Umbilical cord (tissue), 2 donors: Measurements from ENCODE around the gene INPP4A. TPM values are rescaled to one million over a fixed set of nuclear protein-coding genes. Genes with fewer than 3 reads are reported as not detected.

ENCODE experiments used
- DNase-seq: peaks from one replicate; pipeline ENCODE4 v3.0.0-alpha.2; 2015; ENCODE audit warnings: low spot score
- total RNA-seq: library from RNA; depleted of rRNA; stranded (reverse); fragments of >200 nt; gene quantifications from one replicate; pipeline ENCODE4 v1.2.3, GENCODE V29; 2014; ENCODE audit warnings: low replicate concordance; ENCODE audit not compliant: insufficient read depth

The INPP4A gene
- total RNA-seq, 1 donor from 2014 or later: 21.7 TPM

- no peak for DNase-seq
Observed at GRCh38 chr2:98634406-98635092, 189.9 kb downstream of the INPP4A start.

GRCh38 chr2:98637401-98638147, 192.9 kb downstream of the INPP4A start:
- no peak for DNase-seq

- no peak for DNase-seq
Observed at GRCh38 chr2:98643496-98644100, 198.9 kb downstream of the INPP4A start.

Other genes starting within 250 kb of the INPP4A start
- 1.2 TPM for gene CNGA3, start 98.4 kb upstream of the INPP4A start, total RNA-seq
- gene COA5, start 163.7 kb downstream of the INPP4A start, total RNA-seq: 24.3 TPM
- gene UNC50, start 163.7 kb downstream of the INPP4A start, total RNA-seq: 59.2 TPM